KOPT-K1 (cell line): Measurements from ENCODE around the gene SLC38A3.

Experiments used
- H3K27ac ChIP-seq: fragments of 200-600 bp; sonication (generic); 2 replicates; pipeline ENCODE4 v1.5.1; 2016; ENCODE audit warnings: antibody characterized with exemption, mild to moderate bottlenecking, low read depth, low read length; ENCODE audit not compliant: poor library complexity, severe bottlenecking
- H3K36me3 ChIP-seq: fragments of 200-600 bp; sonication (generic); 2 replicates; pipeline ENCODE4 v1.5.1; 2017; ENCODE audit warnings: antibody characterized with exemption, mild to moderate bottlenecking, low read length, moderate library complexity; ENCODE audit not compliant: insufficient read depth
- H3K9me3 ChIP-seq: fragments of 200-600 bp; sonication (generic); 2 replicates; pipeline ENCODE4 v1.5.1; 2017; ENCODE audit warnings: antibody characterized with exemption, low read length, mild to moderate bottlenecking; ENCODE audit not compliant: insufficient read depth, poor library complexity, severe bottlenecking

SLC38A3 gene

DNA sequence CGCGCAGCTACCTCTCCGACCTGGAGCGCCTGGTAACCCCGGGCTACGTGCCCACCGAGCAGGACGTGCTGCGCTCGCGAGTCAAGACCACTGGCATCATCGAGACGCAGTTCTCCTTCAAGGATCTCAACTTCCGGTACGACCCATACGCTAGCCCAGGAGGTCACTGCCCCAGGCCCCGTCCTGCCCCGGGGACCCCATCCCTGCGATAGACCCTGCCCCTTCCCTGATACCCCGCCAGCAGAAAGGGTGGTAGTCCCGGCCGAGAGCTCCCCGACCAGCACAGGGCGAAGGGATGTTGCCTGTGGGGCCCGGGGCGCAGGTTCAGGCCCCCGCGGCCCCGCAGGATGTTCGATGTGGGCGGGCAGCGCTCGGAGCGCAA lies 11.3 kb upstream of the SLC38A3 start:
- no peaks in the 10 kb centered on the region for H3K9me3 ChIP-seq
- H3K36me3 ChIP-seq, result no peaks in the 10 kb centered on the region
- H3K27ac ChIP-seq, result no peak overlapping the region

DNA sequence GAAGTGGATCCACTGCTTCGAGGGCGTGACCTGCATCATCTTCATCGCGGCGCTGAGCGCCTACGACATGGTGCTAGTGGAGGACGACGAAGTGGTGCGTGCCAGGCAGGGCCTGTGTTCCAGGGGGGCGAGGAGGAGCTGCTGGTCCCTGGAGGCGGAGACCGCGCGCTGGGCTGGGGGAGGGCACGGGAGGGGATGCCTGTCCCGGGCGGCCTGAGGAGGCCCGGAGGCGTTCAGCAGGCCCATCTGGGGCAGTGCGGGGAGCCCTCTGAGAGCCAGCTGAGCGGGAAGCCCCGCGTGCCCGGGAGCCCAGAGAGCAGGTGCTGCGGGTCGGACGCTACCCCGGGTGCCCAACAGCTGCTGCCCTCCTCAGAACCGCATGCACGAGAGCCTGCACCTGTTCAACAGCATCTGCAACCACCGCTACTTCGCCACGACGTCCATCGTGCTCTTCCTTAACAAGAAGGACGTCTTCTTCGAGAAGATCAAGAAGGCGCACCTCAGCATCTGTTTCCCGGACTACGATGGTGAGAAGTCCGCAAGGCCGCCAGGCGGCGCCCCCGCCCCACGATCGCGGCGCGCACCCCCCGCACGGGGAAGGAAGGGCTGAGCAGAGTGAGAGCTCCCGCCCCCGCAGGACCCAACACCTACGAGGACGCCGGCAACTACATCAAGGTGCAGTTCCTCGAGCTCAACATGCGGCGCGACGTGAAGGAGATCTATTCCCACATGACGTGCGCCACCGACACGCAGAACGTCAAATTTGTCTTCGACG lies 10.8 kb upstream of the SLC38A3 start:
- no peaks in the 10 kb centered on the region for H3K36me3 ChIP-seq
- no peaks in the 10 kb centered on the region for H3K9me3 ChIP-seq
- no peak overlapping the region for H3K27ac ChIP-seq

DNA sequence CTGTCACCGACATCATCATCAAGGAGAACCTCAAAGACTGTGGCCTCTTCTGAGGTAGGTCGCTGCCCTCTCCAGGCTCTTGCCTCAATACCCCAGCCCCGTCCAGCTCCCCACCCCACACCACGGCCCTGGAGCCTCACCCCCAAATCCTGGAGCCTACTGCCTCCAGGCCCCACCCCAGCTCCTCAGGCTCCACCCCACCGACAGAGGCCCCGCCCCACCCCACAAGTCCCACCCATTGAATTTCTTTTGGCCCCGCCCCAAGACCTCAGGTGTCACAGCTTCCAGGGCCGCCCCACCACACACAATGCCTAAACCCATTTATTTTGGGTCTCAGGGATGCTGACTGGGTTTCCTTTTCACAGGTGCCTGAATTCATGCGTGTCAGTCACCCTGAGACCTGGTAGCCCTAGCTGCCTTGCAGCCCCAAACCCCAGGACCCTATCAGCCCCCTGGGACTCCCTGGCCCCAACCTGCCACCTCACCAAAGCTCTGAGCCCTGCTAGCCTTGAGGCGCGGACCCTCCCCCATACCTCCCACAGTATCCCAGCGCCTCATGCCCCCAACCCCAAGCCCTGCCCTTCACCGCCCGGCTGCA lies 10.1 kb upstream of the SLC38A3 start:
- Histone ChIP-seq H3K27ac (no peak overlapping the region), H3K9me3 (no peaks in the 10 kb centered on the region), H3K36me3 (no peaks in the 10 kb centered on the region)

DNA sequence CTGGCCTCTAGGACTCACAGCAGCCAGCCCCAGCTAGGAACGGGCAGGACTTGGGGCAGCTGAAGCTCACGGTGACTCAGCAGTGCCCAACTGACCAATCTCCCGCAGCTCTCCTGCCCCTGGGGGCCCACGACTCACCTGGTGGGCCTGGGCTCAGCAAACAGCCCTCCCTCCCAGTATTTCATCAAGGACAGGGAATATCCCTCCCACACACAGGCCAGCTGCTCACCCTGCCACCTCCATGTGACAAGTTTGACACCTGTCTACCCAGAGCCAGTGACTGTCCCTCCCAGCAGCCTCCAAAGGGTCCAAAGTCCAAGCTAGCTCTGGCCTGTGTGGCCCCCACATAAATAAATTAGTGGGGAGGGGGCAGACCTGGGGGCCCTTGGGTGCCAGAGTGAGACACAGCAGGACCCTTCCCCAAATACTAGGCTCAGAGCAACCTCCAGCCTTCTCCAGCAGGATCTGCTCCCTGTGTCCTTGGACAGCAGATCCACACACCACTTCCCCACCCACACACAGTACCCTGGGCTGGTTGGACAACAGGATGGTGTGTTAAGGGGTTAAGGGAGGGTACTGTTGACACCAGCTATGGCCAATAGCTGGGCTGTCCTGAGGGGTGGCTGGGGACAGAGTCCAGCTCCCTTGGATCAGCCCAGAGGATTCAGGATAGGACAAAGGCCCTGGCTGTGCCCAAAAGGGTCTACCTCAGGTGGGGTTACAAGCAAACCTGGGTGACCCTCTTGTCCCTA lies 9.4 kb upstream of the SLC38A3 start:
- Histone ChIP-seq H3K36me3 (no peaks in the 10 kb centered on the region), H3K27ac (no peak overlapping the region), H3K9me3 (no peaks in the 10 kb centered on the region)

DNA sequence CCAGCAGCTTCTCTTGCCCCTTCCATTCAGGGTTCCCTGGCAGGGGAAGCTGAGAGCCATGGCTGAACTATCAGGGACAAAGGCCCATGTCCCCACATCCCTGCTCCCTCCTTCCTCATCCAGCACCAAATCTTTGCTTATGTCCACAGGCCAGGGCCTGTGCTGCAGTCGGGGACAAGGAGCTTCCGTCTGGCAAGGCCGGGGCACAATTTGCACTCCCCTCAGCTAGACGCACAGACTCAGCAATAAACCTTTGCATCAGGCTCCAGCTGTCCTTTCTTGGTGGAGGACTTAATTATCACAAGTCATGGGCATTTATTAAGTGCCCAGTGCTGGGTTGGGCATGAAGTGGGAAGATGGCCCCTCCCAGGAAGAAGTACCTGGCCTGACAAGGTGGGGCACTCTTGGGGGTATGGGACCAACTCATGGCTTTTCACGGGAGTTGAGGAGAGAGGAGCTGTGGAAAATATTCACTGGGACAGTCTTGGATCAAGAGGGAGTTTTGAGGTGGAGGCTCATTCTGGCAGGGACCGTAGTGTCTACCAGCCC lies 8.7 kb upstream of the SLC38A3 start:
- no peaks in the 10 kb centered on the region for H3K9me3 ChIP-seq
- H3K36me3 ChIP-seq, result no peaks in the 10 kb centered on the region
- H3K27ac ChIP-seq, result no peak overlapping the region

DNA sequence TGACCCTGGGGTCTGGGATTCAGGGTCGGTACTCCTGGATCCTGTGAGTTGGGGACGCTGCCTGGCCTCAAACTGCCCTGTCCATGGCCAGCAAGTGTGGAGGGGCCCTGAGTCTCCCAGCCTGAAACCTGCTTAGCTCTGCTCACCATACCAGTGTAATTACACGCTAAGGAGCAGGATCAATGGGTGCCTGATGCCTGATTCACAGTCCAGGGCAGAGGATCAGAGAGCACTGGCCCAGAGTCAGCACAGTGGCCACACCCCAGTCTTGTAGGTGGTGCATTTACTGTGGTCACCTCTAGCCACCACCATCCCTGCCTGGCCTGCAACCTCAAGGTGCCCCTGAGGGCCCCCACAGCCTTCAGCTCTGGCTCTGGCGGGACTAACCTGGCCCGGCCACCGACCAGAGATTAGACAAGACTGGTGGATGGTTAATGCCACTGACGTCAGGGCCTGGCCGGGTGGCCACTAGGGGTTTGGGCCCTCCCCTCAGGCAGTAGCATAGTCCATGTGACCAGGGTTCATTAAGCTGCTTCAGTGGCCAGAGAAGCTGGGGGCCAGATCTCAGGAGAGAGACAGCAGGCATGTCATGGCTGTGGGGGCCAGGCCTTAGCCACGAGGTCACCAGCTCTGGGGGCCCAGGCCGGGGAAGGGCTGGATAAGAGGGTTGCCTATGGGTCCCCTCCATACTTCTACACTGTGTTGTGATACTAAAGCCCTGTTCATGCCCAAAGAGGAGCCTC lies 3.3 kb upstream of the SLC38A3 start:
- Histone ChIP-seq H3K9me3 (no peaks in the 10 kb centered on the region), H3K27ac (no peak overlapping the region), H3K36me3 (no peaks in the 10 kb centered on the region)

DNA sequence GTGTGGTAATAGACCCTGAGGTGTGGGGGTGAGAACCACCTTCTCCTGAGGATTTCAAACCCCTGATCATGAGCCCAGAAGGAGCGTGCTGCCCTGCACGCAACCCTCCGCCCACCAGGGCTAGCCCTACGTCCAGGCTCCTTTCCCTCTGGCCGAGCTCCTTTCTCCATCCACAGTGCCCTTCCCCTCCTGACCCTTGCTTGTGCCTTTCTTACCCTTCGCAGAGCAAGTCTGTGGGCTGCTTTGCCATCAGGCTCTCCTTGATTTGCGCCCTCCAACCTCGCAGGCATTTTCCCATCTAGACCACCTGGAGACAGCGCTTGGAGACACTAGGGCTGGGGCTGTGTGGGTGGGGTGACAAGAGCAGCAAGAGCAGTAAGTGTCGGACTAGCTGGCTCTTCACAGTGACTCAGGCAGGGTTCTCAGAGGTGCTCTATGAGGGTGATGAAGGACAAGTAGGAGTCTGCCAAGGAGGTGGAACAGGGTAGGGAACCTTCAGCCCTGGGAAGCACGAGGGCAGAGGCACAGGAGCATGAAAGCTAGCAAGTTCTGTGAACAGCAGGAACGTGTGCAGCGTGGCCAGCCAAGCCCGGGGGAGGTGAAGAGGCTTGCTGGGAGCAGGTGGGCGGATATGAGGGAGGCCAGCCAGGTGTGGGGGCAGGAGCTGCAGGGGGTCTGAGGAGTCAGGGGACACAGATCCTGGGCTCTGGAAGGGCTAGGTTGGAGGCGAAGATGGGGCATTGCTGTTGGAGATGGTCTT lies 2.5 kb upstream of the SLC38A3 start:
- Histone ChIP-seq H3K9me3 (no peaks in the 10 kb centered on the region), H3K27ac (no peak overlapping the region), H3K36me3 (no peaks in the 10 kb centered on the region)

DNA sequence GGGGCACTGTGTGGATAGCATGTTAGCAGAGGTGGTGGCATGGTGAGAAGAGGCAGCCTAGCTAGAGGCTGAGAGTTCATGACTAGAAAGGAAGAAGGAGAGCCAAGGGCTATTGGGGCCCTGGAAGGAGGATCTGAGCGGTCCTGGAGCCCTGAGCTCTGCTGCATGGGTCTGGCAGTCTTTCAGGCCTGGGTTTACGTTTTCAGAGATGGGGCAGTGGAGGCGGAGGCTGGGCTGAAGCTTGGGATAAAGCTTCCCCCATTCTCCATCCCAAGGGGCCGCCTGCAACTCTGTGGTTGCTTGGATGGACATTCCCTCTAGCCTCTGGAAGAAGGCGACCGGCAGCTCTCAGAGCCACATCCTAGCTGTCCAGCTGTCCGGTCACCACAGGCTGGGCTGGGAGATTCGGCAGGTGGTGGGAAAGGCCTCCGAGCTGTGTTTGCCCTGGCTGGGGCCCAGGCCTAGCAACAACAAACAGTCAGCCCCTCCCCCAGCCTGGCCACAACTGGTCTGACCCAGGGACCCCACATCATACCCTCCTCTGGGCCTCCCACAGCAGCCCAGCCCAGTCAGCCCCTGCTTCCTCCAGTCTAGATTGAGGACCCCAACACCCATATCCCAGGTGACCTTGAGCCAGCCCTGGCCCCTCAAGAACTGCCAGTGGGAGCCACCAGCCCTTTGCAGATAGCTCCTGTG lies 1.8 kb upstream of the SLC38A3 start:
- Histone ChIP-seq H3K36me3 (no peaks in the 10 kb centered on the region), H3K9me3 (no peaks in the 10 kb centered on the region), H3K27ac (no peak overlapping the region)

DNA sequence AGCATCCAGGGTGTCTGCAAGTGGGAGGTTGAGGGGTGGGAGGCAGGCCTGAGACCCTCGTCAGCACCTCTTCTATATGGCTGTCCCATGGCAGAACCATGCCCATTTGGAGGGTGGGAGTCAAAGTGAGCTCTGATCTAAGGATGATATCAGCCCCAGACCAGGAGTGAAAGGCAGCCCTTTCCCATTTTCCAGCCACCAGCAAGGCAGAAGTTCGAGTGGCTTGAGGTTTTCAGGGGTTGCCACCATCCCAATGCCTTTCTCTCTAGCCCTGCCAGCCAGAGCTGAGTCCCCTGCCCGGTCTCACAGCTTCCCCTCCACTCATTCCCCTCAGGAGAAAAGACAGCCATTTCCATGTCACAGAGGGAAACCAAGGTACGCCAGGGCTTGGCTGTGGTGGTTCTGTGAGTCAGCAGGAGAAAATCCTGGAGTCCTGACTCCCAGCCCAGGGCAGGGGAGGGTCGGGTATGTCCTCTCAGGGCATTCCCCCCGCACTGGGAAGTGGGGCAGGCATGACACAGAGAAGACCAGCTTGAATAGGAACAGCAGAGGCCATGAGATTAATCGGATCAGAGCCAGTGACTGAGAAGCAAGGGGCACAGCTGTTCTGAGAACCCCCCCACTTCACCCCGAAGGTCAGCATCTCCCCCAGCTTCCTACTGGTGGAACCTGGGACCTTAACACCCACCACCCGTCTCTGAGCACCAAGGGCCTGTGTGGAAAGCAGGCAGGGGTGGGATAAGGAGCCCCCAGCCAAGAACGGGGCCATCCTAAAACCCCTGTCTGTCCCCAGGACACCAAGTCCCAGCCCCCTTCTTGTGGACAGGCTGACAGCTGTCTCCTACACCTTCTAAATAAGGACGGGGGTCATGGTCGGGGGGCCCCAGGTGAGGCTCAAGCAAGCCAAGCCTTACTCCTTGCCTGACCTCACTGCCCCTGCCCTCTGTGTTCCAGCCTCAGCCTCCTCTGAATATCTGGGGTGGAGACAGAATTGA lies 965 bp upstream of the SLC38A3 start:
- Histone ChIP-seq H3K36me3 (no peaks in the 10 kb centered on the region), H3K27ac (no peak overlapping the region), H3K9me3 (no peaks in the 10 kb centered on the region)

DNA sequence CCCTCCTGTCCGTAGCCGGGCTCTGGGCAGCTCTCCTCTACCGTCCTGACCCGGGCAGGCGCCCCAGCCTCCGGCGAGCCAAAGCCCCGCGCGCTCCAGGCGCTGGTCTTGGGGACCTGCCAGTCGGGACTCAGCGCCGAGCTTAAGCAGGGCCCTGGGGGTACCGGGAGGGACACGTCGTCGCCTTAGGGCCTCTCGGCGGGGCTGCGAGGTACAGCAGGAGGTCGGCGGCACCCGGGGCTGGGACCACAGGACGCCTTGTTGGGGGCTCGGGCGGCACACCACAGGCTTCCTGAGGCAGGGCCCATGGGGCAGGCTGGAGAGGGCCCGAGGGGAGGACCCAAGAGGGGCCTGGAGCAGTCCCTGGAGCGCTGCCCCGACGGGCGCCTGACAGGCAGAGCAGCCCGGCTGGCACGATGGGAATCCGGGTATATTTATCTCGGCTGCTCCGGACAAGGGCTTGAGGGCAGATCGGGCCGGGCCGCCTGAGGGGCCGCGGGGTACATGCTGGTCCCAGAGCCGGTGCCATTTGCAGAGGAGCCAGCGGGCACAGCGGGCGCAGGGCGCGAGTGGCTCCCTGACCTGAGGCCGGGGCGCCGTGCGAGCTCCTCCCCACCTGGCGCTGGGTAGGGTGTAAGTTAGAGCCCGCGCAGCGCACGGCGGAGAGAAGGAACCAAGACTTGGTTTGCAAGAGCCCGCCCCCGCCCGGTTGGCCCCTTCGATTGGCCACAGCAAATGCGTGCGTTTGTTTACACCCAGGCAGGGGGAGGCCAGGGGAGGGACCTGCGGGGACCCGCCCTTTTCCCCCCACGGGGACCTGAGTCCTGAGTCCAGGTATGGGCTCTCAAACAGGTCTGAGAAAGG lies 574 bp downstream of the SLC38A3 start:
- H3K9me3 ChIP-seq, result no peaks in the 10 kb centered on the region
- H3K27ac ChIP-seq, result no peak overlapping the region
- H3K36me3 ChIP-seq, result no peaks in the 10 kb centered on the region

DNA sequence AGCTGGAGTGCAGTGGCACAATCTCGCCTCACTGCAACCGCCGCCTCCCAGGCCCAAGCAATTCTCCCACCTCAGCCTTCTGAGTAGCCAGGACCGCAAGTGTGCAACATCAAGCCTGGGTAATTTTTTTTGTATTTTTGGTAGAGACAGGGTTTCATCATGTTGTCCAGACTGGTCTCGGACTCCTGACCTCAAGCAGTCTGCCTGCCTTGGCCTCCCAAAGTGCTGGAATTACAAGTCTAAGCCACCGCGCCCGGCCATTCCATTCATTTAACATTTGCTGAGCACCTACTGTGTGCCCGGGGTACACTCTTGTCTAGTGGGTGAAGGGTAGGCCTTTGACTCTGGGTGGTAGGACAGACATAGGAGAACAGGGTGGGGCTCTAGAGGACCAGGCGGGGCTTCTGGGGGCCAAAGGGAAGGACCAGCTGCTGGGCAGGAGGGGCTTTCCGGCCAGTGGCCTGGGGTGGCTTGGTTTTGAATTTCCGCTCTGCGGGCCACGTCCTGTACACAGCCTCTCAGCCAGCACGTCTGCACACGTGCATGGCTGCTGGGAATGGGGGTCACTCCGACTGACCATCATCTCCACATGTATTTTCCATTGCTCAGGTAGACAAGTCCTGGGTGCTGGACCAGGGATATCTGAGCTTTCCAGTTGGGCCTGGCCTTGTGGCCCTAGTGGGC lies 2.4 kb downstream of the SLC38A3 start:
- no peak overlapping the region for H3K27ac ChIP-seq
- no peaks in the 10 kb centered on the region for H3K36me3 ChIP-seq
- H3K9me3 ChIP-seq, result no peaks in the 10 kb centered on the region
